HEK293 (cell line): ENCODE measurements around the gene AMPD3.

Experiments
- BCL11A ChIP-seq: fragments of 450-650 bp; formaldehyde crosslinking; IDR thresholded peaks from 2 replicates; pipeline ENCODE4 v1.5.1; 2016; ENCODE audit warnings: low read depth, missing biosample characterization, missing genetic modification characterization
- GLI4 ChIP-seq: fragments of 450-650 bp; formaldehyde crosslinking; IDR thresholded peaks from 2 replicates; pipeline ENCODE4 v1.5.1; 2016; ENCODE audit warnings: missing biosample characterization, missing genetic modification characterization
- GLIS1 ChIP-seq: fragments of 450-650 bp; formaldehyde crosslinking; IDR thresholded peaks from 2 replicates; pipeline ENCODE4 v1.5.1; 2016; ENCODE audit warnings: missing biosample characterization, missing genetic modification characterization
- KLF1 ChIP-seq: fragments of 450-650 bp; formaldehyde crosslinking; IDR thresholded peaks from 2 replicates; pipeline ENCODE4 v1.5.1; 2016; ENCODE audit warnings: missing biosample characterization, missing genetic modification characterization
- KLF8 ChIP-seq: fragments of 450-650 bp; formaldehyde crosslinking; IDR thresholded peaks from 2 replicates; pipeline ENCODE4 v1.5.1; 2016; ENCODE audit warnings: missing biosample characterization, missing genetic modification characterization
- KLF9 ChIP-seq: fragments of 450-650 bp; formaldehyde crosslinking; IDR thresholded peaks from 2 replicates; pipeline ENCODE4 v1.5.1; 2016; ENCODE audit warnings: missing biosample characterization, missing genetic modification characterization, low read depth
- SCRT2 ChIP-seq: fragments of 450-650 bp; formaldehyde crosslinking; IDR thresholded peaks from 2 replicates; pipeline ENCODE4 v1.5.1; 2016; ENCODE audit warnings: missing biosample characterization, missing genetic modification characterization
- ZFP37 ChIP-seq: fragments of 450-650 bp; formaldehyde crosslinking; IDR thresholded peaks from 2 replicates; pipeline ENCODE4 v1.5.1; 2016; ENCODE audit warnings: missing biosample characterization, missing genetic modification characterization
- ZNF112 ChIP-seq: fragments of 450-650 bp; formaldehyde crosslinking; IDR thresholded peaks from 2 replicates; pipeline ENCODE4 v1.5.0; 2017; ENCODE audit warnings: missing biosample characterization, missing genetic modification characterization
- ZNF132 ChIP-seq: fragments of 450-650 bp; formaldehyde crosslinking; IDR thresholded peaks from 2 replicates; pipeline ENCODE4 v1.5.1; 2017; ENCODE audit warnings: missing biosample characterization, missing genetic modification characterization, borderline replicate concordance
- ZNF184 ChIP-seq: fragments of 450-650 bp; IDR thresholded peaks from 2 replicates; pipeline ENCODE4 v1.5.1; 2018; ENCODE audit warnings: missing biosample characterization, mild to moderate bottlenecking, missing genetic modification characterization
- ZNF2 ChIP-seq: fragments of 450-650 bp; formaldehyde crosslinking; IDR thresholded peaks from 2 replicates; pipeline ENCODE4 v1.5.1; 2016; ENCODE audit warnings: missing biosample characterization, missing genetic modification characterization
- ZNF23 ChIP-seq: fragments of 450-650 bp; formaldehyde crosslinking; IDR thresholded peaks from 2 replicates; pipeline ENCODE4 v1.5.1; 2016; ENCODE audit warnings: missing biosample characterization, missing genetic modification characterization, borderline replicate concordance
- ZNF341 ChIP-seq: fragments of 450-650 bp; formaldehyde crosslinking; IDR thresholded peaks from 2 replicates; pipeline ENCODE4; 2016; ENCODE audit warnings: low read depth, missing biosample characterization, missing genetic modification characterization
- ZNF391 ChIP-seq: fragments of 450-650 bp; formaldehyde crosslinking; IDR thresholded peaks from 2 replicates; pipeline ENCODE4 v1.5.1; 2016; ENCODE audit warnings: low read depth, missing biosample characterization, missing genetic modification characterization, borderline replicate concordance
- ZNF433 ChIP-seq: fragments of 450-650 bp; formaldehyde crosslinking; IDR thresholded peaks from 2 replicates; pipeline ENCODE4 v1.5.1; 2016; ENCODE audit warnings: missing biosample characterization, missing genetic modification characterization, low read depth
- ZNF555 ChIP-seq: fragments of 450-650 bp; formaldehyde crosslinking; conservative IDR thresholded peaks from 2 replicates; pipeline ENCODE4 v1.5.1; 2017; ENCODE audit warnings: missing biosample characterization, mild to moderate bottlenecking, missing genetic modification characterization, inconsistent platforms
- ZNF623 ChIP-seq: fragments of 450-650 bp; formaldehyde crosslinking; IDR thresholded peaks from 2 replicates; pipeline ENCODE4 v1.5.1; 2016; ENCODE audit warnings: missing biosample characterization, missing genetic modification characterization
- ZNF654 ChIP-seq: fragments of 450-650 bp; formaldehyde crosslinking; IDR thresholded peaks from 2 replicates; pipeline ENCODE4 v1.5.1; 2016; ENCODE audit warnings: low read depth, missing biosample characterization, missing genetic modification characterization
- ZNF660 ChIP-seq: fragments of 450-650 bp; IDR thresholded peaks from 2 replicates; pipeline ENCODE4 v1.5.1; 2018; ENCODE audit warnings: missing biosample characterization, mild to moderate bottlenecking, missing genetic modification characterization
- ZNF677 ChIP-seq: fragments of 450-650 bp; IDR thresholded peaks from 2 replicates; pipeline ENCODE4 v1.5.0; 2018; ENCODE audit warnings: missing biosample characterization, mild to moderate bottlenecking, missing genetic modification characterization, moderate library complexity
- ZNF768 ChIP-seq: fragments of 450-650 bp; formaldehyde crosslinking; IDR thresholded peaks from 2 replicates; pipeline ENCODE4 v1.5.1; 2018; ENCODE audit warnings: missing biosample characterization, mild to moderate bottlenecking, missing genetic modification characterization
- TF ChIP-seq, protein P1 (sequence below): sonication (generic); formaldehyde crosslinking; IDR thresholded peaks from 2 replicates; pipeline ENCODE4 v1.8.1; 2022; ENCODE audit warnings: mild to moderate bottlenecking, moderate library complexity, missing genetic modification reagents
- TF ChIP-seq, protein P2 (sequence below): fragments of 450-650 bp; formaldehyde crosslinking; IDR thresholded peaks from 2 replicates; pipeline ENCODE4 v1.5.1; 2016; ENCODE audit warnings: missing biosample characterization, missing genetic modification characterization
- TF ChIP-seq, protein P3 (sequence below): fragments of 450-650 bp; formaldehyde crosslinking; IDR thresholded peaks from 2 replicates; pipeline ENCODE4 v1.5.1; 2016; ENCODE audit warnings: missing biosample characterization, missing genetic modification characterization
- TF ChIP-seq, protein P4 (sequence below): fragments of 450-650 bp; formaldehyde crosslinking; IDR thresholded peaks from 2 replicates; pipeline ENCODE4 v1.5.1; 2016; ENCODE audit warnings: missing biosample characterization, missing genetic modification characterization, borderline replicate concordance
- TF ChIP-seq, protein P5 (sequence below): fragments of 450-650 bp; formaldehyde crosslinking; IDR thresholded peaks from 2 replicates; pipeline ENCODE4 v1.5.1; 2016; ENCODE audit warnings: missing biosample characterization, missing genetic modification characterization, low read depth
- TF ChIP-seq, protein P6 (sequence below): fragments of 450-650 bp; formaldehyde crosslinking; IDR thresholded peaks from 2 replicates; pipeline ENCODE4 v1.5.1; 2016; ENCODE audit warnings: missing biosample characterization, missing genetic modification characterization

AMPD3 gene

DNA sequence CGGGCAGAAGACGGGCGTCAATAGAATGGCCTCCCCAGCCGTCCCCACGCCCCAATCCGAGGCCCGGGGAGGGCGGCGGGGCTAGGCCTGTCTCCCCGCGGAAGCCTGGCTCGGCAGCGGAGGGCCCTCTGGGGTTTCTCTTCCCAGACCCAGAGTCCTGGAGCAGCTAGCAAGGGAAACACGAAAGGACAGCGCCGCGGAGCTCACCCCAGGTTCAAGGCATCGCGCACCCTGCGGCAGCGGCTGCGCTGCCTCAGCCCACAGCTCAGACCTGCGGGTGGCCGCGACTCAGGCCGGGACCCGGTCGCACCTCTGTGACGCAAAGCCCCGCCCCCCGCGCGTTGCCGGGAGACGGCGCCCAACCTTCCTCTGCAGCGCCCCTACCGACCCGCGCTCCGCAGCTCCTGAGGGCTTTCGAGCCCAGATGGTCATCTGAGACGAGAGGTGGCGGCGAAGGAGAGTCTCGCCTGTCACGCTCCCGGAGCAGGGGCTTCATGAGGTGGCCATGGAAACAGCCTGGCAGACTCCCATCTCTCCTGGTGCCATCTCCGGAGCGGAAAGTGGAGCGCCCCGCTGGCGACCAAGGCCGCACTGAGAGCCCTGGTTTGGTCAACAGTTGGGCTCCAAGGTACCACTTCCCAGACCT, 86.0 kb downstream of the AMPD3 start, which contains the start of gene RNF141 (continued):
- TF ChIP-seq ZNF555 (tag by site-specific recombination) = no peak
- TF ChIP-seq ZNF623 (tag by site-specific recombination) = no peak
- no peak for TF ChIP-seq ZNF132 (tag by site-specific recombination)
- TF ChIP-seq SCRT2 (tag by site-specific recombination) = peak; percentile 50; the same call in 1 of the 2 replicates
- TF ChIP-seq ZNF112 (tag by site-specific recombination) = no peak
- no peak for TF ChIP-seq GLI4
- peak; percentile 69 for TF ChIP-seq GLIS1 (tag by site-specific recombination)
- peak; percentile 46; the same call in 1 of the 2 replicates for TF ChIP-seq ZNF341 (tag by site-specific recombination)
- TF ChIP-seq ZNF768 (tag by site-specific recombination) = no peak
- TF ChIP-seq, protein P1, sequence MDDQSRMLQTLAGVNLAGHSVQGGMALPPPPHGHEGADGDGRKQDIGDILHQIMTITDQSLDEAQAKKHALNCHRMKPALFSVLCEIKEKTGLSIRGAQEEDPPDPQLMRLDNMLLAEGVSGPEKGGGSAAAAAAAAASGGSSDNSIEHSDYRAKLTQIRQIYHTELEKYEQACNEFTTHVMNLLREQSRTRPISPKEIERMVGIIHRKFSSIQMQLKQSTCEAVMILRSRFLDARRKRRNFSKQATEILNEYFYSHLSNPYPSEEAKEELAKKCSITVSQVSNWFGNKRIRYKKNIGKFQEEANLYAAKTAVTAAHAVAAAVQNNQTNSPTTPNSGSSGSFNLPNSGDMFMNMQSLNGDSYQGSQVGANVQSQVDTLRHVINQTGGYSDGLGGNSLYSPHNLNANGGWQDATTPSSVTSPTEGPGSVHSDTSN (CRISPR knock-in tag) = peak; percentile 90
- no peak for TF ChIP-seq ZNF433
- TF ChIP-seq ZFP37 (tag by site-specific recombination) = 0 out of 2 replicates have a peak, but pooled peaks have one; percentile 48
- no peak; the same call in 1 of the 2 replicates for TF ChIP-seq BCL11A (tag by site-specific recombination)
- no peak for TF ChIP-seq ZNF23 (tag by site-specific recombination)
- TF ChIP-seq KLF1 (tag by site-specific recombination) = peak; percentile 39; the same call in 1 of the 2 replicates
- TF ChIP-seq, protein P2, sequence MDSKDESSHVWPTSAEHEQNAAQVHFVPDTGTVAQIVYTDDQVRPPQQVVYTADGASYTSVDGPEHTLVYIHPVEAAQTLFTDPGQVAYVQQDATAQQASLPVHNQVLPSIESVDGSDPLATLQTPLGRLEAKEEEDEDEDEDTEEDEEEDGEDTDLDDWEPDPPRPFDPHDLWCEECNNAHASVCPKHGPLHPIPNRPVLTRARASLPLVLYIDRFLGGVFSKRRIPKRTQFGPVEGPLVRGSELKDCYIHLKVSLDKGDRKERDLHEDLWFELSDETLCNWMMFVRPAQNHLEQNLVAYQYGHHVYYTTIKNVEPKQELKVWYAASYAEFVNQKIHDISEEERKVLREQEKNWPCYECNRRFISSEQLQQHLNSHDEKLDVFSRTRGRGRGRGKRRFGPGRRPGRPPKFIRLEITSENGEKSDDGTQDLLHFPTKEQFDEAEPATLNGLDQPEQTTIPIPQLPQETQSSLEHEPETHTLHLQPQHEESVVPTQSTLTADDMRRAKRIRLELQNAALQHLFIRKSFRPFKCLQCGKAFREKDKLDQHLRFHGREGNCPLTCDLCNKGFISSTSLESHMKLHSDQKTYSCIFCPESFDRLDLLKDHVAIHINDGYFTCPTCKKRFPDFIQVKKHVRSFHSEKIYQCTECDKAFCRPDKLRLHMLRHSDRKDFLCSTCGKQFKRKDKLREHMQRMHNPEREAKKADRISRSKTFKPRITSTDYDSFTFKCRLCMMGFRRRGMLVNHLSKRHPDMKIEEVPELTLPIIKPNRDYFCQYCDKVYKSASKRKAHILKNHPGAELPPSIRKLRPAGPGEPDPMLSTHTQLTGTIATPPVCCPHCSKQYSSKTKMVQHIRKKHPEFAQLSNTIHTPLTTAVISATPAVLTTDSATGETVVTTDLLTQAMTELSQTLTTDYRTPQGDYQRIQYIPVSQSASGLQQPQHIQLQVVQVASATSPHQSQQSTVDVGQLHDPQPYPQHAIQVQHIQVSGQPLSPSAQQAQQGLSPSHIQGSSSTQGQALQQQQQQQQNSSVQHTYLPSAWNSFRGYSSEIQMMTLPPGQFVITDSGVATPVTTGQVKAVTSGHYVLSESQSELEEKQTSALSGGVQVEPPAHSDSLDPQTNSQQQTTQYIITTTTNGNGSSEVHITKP = peak; percentile 38; the same call in 1 of the 2 replicates
- TF ChIP-seq ZNF660 (tag by site-specific recombination) = peak; percentile 50; the same call in 1 of the 2 replicates
- TF ChIP-seq KLF9 (tag by site-specific recombination) = peak; percentile 91
- TF ChIP-seq ZNF184 = no peak
- no peak for TF ChIP-seq ZNF654 (tag by site-specific recombination)
- TF ChIP-seq, protein P3, sequence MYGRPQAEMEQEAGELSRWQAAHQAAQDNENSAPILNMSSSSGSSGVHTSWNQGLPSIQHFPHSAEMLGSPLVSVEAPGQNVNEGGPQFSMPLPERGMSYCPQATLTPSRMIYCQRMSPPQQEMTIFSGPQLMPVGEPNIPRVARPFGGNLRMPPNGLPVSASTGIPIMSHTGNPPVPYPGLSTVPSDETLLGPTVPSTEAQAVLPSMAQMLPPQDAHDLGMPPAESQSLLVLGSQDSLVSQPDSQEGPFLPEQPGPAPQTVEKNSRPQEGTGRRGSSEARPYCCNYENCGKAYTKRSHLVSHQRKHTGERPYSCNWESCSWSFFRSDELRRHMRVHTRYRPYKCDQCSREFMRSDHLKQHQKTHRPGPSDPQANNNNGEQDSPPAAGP (tag by site-specific recombination) = peak; percentile 66
- no peak for TF ChIP-seq ZNF2 (tag by site-specific recombination)
- TF ChIP-seq, protein P4, sequence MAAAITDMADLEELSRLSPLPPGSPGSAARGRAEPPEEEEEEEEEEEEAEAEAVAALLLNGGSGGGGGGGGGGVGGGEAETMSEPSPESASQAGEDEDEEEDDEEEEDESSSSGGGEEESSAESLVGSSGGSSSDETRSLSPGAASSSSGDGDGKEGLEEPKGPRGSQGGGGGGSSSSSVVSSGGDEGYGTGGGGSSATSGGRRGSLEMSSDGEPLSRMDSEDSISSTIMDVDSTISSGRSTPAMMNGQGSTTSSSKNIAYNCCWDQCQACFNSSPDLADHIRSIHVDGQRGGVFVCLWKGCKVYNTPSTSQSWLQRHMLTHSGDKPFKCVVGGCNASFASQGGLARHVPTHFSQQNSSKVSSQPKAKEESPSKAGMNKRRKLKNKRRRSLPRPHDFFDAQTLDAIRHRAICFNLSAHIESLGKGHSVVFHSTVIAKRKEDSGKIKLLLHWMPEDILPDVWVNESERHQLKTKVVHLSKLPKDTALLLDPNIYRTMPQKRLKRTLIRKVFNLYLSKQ (tag by site-specific recombination) = no peak
- TF ChIP-seq, protein P5, sequence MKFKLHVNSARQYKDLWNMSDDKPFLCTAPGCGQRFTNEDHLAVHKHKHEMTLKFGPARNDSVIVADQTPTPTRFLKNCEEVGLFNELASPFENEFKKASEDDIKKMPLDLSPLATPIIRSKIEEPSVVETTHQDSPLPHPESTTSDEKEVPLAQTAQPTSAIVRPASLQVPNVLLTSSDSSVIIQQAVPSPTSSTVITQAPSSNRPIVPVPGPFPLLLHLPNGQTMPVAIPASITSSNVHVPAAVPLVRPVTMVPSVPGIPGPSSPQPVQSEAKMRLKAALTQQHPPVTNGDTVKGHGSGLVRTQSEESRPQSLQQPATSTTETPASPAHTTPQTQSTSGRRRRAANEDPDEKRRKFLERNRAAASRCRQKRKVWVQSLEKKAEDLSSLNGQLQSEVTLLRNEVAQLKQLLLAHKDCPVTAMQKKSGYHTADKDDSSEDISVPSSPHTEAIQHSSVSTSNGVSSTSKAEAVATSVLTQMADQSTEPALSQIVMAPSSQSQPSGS (tag by site-specific recombination) = no peak
- no peak for TF ChIP-seq ZNF391 (tag by site-specific recombination)
- TF ChIP-seq, protein P6, sequence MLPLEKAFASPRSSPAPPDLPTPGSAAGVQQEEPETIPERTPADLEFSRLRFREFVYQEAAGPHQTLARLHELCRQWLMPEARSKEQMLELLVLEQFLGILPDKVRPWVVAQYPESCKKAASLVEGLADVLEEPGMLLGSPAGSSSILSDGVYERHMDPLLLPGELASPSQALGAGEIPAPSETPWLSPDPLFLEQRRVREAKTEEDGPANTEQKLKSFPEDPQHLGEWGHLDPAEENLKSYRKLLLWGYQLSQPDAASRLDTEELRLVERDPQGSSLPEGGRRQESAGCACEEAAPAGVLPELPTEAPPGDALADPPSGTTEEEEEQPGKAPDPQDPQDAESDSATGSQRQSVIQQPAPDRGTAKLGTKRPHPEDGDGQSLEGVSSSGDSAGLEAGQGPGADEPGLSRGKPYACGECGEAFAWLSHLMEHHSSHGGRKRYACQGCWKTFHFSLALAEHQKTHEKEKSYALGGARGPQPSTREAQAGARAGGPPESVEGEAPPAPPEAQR (tag by site-specific recombination) = no peak
- peak; percentile 75 for TF ChIP-seq KLF8 (tag by site-specific recombination)
- no peak for TF ChIP-seq ZNF677 (tag by site-specific recombination)
